NOMO-1 treated with DMSO at 0.1 percent for 48 hours (cell line): ENCODE measurements around the gene CDC14A.
A peak's percentile ranks its signal among the peaks of the same experiment; 100 is the strongest.
"Not testable (repeated sequence)": the region's sequence is repeated elsewhere in the genome, so short reads cannot be mapped to it uniquely, and the experiment has no call there.

Experiments used
- DNase-seq: peaks from one replicate; lab custom pipeline; 2025; ENCODE audit not compliant: unreplicated experiment; lab: John Stamatoyannopoulos, UW

CDC14A gene

GRCh38 chr1:100332331-100332730 lies 20.0 kb upstream of the CDC14A start:
- no peak for DNase-seq

- DNase-seq: no peak
Observed at GRCh38 chr1:100335436-100335835, 16.9 kb upstream of the CDC14A start.

DNA sequence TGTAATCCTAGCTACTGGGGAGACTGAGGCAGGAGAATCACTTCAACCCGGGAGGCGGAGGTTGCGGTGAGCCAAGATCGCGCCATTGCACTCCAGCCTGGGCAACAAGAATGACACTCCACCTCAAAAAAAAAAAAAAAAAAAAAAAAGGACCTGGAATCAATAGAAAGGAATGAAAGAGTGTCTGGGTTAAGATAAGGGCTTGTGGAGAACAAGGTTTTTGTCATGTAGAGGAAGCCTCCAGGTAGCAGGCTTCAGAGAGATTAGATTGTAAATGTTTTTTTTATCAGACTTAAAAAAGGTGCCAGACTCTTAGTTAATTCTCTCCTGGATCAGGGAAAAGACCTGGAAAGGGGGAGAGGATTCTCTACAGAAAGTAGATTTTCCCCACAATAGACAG lies 14.4 kb upstream of the CDC14A start:
- DNase-seq: not testable (repeated sequence)

DNA sequence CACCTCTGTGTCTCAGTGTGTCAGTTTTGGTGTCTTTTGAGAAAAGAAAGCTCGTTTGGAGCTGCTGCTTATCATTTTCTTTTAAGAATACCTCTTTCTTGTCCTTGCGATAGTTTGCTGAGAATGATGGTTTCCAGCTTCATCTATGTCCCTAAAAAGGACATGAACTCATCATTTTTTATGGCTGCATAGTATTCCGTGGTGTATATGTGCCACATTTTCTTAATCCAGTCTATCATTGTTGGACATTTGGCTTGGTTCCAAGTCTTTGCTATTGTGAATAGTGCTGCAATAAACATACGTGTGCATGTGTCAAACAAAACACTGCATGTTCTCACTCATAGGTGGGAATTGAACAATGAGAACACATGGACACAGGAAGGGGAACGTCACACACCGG lies 12.6 kb upstream of the CDC14A start:
- DNase-seq: not testable (repeated sequence)

DNA sequence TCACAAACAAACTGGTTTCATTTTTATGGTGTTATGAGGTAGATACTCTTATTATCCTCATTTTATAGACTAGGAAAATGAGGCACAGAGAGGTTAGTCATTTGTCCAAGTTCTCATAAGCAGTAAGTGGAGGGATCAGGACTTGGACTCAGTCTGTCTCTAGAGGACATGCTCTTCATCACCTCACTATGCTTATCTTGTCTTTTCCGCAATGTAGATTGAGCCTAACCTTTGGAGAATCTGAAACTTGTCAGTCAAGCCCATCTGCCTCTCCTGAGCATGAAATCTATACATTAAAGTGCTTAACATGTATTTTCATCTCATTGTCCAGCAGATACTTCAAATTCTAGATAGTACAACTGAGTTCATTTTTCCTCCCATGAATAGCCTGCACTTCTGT lies 11.8 kb upstream of the CDC14A start:
- no peak for DNase-seq

DNA sequence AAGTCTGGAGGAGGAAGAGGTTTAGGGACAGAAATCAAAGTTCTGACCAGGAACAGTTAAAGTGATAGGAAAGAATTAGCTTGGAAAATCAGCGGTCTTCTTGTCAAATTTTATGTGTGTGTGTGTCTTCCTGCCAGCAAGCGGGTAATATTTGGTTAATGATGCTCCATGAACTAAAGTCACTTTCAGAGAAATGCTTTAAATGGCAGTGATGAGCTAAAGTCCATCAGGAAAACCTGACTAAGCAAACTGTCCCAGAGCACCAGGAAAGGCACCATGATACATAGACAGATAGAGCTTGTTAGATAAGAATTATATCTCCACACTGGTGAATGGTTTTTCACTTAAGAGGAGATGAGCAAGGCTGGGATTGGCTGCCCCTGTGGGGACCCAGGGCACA lies 10.0 kb upstream of the CDC14A start:
- no peak for DNase-seq

- DNase-seq: no peak
Observed at GRCh38 chr1:100343897-100344296, 8.4 kb upstream of the CDC14A start.

DNA sequence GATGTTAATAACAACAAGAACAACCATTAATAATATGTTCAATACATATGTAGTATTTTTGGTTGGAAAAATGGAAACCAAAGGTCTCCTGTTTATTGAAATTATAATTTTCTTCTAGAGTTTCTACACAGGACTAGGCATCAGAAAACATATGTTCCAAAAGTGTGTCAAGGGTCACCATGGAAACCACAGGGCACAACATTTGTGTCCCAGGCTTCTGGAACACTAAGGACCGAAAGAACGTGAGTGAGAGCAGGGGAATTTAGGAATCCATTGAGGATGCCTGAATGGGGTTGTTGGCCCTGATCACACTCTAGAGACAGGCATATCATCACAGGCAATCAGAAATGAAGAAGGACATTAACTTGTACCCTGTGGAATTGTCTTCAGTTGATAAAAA lies 7.5 kb upstream of the CDC14A start:
- no peak for DNase-seq

DNA sequence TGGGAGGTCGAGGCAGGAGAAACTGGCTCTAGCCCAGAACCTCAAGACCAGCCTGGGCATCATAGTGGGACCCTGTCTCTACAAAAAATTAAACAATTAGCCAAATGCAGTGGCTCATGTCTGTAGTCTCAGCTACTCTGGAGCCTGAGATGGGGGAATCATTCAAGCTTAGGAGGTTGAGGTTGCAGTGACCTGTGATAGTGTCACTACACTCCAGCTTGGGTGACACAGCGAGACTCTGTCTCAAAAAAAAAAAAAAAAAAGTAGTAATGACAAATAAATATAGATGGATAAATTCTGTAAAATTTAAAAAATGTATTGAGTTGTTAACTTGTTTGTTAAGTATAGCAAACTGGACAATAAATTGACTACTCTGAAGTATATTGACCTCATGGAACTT lies 5.9 kb upstream of the CDC14A start:
- DNase-seq: no peak

DNA sequence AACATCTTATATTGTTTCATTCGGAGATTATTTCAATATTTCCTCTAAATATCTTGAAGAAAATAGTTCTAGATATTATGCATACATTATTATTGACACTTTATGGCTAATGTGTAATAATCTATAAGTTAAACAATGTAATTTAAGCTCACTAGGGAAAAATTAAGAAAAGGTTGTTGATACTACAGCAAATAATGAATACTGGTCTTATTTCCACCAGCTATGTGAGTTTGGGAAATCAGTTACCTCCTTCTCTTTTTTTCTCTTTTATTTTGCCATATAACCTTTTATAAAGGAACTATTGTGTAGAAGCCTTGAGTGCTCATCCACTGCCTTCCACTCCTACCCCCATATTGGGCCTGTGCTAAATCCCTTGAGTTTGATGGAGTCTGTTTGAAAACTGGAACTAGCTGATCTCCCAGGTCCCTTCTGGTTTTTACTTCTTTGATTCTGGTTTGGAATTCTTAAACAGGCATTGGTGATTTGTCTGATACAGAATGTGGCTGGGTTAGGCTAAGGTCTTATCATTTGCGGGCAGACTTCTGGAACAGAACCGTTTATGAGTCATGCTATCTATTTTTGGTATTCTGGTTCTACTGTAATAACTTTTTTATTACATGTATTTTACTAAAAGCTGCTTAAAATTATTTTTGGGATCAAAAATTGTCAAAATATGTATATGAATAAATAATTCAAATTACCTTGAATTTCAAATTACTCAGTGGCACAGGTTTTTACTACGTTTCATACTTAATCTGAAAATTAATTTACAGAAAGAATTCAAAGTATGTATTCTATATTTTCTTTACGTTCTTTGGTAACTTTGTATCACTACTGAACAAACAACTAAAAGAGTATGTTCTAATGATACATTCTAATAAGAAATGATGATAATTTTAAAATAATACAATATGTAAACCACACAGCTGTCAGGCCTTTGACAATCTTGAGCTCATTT lies 5.0 kb upstream of the CDC14A start:
- peak; percentile 21 for DNase-seq

GRCh38 chr1:100348549-100349144 lies 3.7 kb upstream of the CDC14A start:
- no peak for DNase-seq

DNA sequence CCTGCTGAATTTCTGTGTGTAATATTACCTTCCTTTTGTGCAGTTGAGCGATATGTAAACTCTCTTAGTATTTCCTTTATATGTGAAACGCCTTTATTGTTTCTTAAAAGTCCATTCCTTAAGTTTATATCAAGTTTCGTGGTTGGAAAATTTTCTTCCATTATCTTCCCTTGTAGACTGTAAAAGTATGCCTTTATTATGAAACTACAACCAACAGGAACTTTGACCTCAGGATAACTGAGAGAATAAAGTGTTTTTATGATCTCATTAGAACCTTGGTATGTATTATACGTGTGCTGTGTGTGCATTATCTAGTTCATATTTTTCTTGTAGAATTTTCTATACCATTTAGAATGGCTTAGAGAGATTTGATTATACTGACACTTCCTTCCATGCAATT lies 3.1 kb upstream of the CDC14A start:
- DNase-seq: no peak

DNA sequence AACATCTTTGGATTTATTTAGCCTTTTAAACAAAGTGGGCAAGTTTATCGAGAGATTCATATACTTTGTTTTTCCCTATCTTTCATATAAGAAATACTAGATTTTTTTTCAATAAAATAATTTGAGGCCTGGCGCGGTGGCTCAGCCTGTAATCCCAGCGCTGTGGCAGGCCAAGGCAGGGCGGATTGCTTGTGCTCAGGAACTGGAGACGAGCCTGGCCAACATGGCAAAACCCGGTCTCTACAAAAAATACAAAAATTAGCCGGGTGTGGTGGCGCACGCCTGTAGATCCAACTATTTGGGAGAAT lies 1.6 kb upstream of the CDC14A start:
- no peak for DNase-seq

- peak; percentile 96 for DNase-seq
Observed at GRCh38 chr1:100351095-100351887, 1.0 kb upstream of the CDC14A start.

DNA sequence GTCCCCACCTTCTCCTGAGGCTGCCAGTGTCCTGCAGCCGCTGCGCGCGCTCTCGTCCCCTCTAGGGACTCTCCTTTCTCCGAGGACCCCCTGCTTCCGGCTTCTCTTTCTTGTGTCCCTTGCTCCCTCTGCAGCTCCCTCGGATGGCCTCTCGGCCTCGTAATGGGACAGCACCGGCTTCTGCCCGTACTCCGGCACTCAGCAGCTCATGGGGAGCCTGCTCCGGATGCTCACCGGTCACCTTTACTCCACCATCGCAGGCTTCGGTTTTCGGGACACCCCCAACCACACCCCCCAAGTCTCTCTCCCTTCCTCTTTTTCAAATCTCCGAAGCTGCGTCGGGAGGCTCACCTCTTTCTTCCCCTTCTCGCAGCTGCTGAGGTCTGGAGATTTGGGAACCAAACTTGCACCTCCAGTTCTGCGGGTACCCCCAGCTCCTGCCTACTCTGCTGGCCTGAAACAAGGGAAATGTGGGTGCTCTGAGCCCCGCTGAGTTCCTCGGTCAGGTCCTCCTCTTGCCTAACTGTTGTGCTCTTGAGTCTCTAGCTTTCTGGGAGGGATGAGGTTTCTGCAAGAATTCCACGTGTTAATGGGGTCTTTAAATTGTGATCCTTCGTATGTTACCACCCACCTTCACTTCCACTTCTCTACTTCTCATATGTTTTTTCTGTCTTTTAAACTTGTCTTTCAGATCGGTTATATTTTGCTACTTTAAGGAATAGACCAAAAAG lies 930 bp downstream of the CDC14A start:
- peak; percentile 37 for DNase-seq

GRCh38 chr1:100353988-100354387 lies 1.7 kb downstream of the CDC14A start:
- DNase-seq: no peak

GRCh38 chr1:100354971-100355394 lies 2.7 kb downstream of the CDC14A start:
- no peak for DNase-seq

GRCh38 chr1:100358210-100358609 lies 5.9 kb downstream of the CDC14A start:
- DNase-seq: no peak

DNA sequence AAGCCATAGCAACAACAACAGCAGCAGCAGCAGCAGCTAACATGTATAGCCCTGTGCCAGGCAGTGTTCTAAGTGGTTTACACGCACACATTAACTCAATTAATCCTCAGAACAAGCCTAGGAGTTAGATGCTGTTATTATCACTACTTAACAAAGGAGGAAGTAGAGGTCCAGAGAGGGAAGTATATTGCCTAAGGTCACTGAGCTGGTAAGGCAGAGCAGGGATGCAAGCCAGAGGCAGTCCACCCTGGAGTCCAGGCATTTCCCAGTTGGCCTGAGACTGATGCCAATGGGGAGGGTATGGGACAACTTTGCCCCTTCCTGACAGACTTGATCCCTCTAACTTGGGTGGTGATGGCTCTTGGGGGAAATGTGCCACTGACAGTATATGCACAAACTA lies 6.8 kb downstream of the CDC14A start:
- peak; percentile 85 for DNase-seq

GRCh38 chr1:100360790-100361510 lies 8.6 kb downstream of the CDC14A start:
- no peak for DNase-seq
